GM12801 (cell line): ENCODE measurements around the gene PRRC2A.

Experiments
- CTCF ChIP-seq: IDR thresholded peaks from one replicate; pipeline ENCODE4 v1.5.1; 2011; ENCODE audit warnings: control low read depth; ENCODE audit not compliant: insufficient read length; ENCODE audit errors: extremely low read depth

Gene PRRC2A

GRCh38 chr6:31624070-31624469 lies 3.6 kb downstream of the PRRC2A start:
- no peak for TF ChIP-seq CTCF

DNA sequence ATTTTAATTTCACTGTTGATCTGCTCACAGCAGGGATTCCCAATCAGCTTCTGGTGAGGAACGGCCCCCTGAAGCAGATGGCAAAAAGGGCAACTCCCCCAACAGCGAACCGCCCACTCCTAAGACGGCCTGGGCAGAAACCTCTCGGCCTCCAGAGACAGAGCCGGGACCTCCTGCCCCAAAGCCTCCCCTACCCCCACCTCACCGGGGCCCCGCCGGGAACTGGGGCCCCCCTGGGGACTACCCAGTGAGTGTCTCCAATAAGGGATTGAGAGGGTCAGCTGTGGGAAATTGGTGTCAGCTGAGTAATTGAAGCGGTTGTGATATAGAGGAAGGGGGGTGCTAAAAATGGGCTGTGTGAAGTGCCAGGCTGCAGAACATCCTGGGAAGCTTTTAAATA lies 6.4 kb downstream of the PRRC2A start:
- TF ChIP-seq CTCF = no peak

DNA sequence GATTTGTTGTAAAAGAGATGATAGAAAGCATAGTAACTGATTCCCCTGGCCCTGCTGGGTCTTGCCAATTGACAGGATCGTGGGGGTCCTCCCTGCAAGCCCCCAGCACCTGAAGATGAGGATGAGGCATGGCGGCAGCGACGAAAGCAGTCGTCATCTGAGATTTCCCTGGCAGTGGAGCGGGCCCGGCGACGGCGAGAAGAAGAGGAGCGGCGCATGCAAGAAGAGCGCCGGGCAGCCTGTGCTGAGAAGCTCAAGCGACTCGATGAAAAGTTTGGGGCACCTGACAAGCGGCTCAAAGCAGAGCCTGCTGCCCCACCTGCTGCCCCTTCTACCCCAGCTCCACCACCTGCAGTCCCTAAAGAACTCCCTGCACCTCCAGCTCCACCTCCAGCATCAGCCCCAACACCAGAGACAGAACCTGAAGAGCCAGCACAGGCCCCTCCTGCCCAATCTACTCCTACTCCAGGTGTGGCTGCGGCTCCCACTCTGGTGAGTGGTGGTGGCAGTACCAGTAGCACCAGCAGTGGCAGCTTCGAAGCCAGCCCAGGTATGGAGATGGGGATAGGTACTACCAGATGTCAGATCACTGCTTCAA lies 7.3 kb downstream of the PRRC2A start:
- no peak for TF ChIP-seq CTCF

- no peak for TF ChIP-seq CTCF
Observed at GRCh38 chr6:31629014-31629413, 8.5 kb downstream of the PRRC2A start.

- TF ChIP-seq CTCF = no peak
Observed at GRCh38 chr6:31630177-31630934, 9.8 kb downstream of the PRRC2A start.

GRCh38 chr6:31631209-31631608 lies 10.7 kb downstream of the PRRC2A start:
- TF ChIP-seq CTCF = no peak

DNA sequence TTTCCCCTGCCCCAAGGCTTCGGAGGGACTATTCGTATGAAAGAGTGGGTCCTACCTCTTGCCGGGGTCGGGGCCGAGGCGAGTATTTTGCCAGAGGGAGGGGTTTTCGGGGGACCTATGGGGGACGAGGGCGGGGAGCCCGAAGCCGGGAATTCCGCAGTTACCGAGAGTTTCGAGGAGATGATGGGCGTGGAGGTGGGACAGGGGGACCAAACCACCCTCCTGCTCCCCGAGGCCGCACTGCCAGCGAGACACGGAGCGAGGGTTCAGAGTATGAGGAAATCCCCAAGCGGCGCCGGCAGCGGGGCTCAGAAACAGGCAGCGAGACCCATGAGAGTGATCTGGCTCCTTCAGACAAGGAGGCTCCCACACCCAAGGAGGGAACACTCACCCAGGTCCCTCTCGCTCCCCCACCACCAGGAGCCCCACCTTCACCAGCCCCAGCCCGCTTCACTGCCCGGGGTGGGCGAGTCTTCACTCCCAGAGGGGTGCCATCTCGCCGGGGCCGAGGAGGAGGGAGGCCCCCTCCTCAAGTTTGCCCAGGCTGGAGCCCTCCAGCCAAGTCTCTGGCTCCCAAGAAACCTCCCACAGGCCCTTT lies 11.3 kb downstream of the PRRC2A start:
- no peak for TF ChIP-seq CTCF
